Esophagus muscularis mucosa (tissue), 4 donors: ENCODE results near the gene SNX19. TPM values are rescaled to one million over a fixed set of nuclear protein-coding genes. Genes with fewer than 3 reads are reported as not detected.
A peak's percentile ranks its signal among the peaks of the same experiment; 100 is the strongest.

Experiments used
- DNase-seq: peaks from one replicate; pipeline ENCODE4 v3.0.0-alpha.2; 2017; ENCODE audit errors: extremely low spot score
- H3K27ac ChIP-seq, 4 donors: fragments of 200-600 bp; sonication (generic); replicated peaks in 1 of 4; 1 replicate in 3 of 4; 2 replicates in 1 of 4; pipeline ENCODE4 v1.5.1; 2016 to 2019; ENCODE audit warnings: mild to moderate bottlenecking in 1 of 4
- H3K27me3 ChIP-seq, 4 donors: fragments of 200-600 bp; sonication (generic); one replicate each; pipeline versions ENCODE4 v1.5.1 to v1.6.0; 2016 to 2019
- H3K36me3 ChIP-seq, 4 donors: fragments of 200-600 bp; sonication (generic); one replicate each; pipeline ENCODE4 v1.5.1; 2016 to 2019
- H3K4me1 ChIP-seq, 4 donors: fragments of 200-600 bp; sonication (generic); one replicate each; pipeline ENCODE4 v1.5.1; 2016 to 2019
- H3K4me3 ChIP-seq, 4 donors: fragments of 200-600 bp; sonication (generic); 1 replicate in 2 of 4; 2 replicates in 2 of 4; pipeline ENCODE4 v1.5.1; 2016 to 2019; ENCODE audit warnings: mild to moderate bottlenecking in 4 of 4, moderate library complexity in 1 of 4
- H3K9me3 ChIP-seq, 4 donors: fragments of 200-600 bp; sonication (generic); 1 replicate in 3 of 4; 2 replicates in 1 of 4; pipeline ENCODE4 v1.5.1; 2016 to 2019
- EP300 ChIP-seq: sonication (generic); formaldehyde crosslinking; IDR thresholded peaks from one replicate; pipeline ENCODE4 v1.6.1; 2017; ENCODE audit warnings: antibody characterized with exemption
- POLR2A ChIP-seq: fragments of 450-650 bp; IDR thresholded peaks from one replicate; pipeline ENCODE4 v1.6.1; 2017; ENCODE audit warnings: antibody characterized with exemption, moderate library complexity, mild to moderate bottlenecking, low read depth
- POLR2AphosphoS5 ChIP-seq, 2 donors: sonication (generic); formaldehyde crosslinking; IDR thresholded peaks; one replicate each; pipeline ENCODE4 v1.6.1; 2017; ENCODE audit warnings: antibody characterized with exemption in 2 of 2
- WGBS: methylation state at CpG from one replicate; pipeline ENCODE4 v1.1.5; 2018; 5-methylcytosine and 5-hydroxymethylcytosine counted together
- intact Hi-C: fragments of 100-400 bp; cut with DNase I; formaldehyde crosslinking; loops from one replicate; pipeline ENCODE4 v1.15.1; 2023
- total RNA-seq, 4 donors: library from RNA; depleted of rRNA; stranded (reverse); fragments of >200 nt; gene quantifications; one replicate each; pipeline versions ENCODE4 v1.1.0 to v1.2.1, GENCODE V29; 2016
- TF ChIP-seq, protein P1 (sequence below), 3 experiments: fragments of 200-600 bp in 2 of 3; fragments of 450-650 bp in 1 of 3; sonication (generic) in 2 of 3; IDR thresholded peaks; one replicate each; pipeline ENCODE4 v1.5.1; 2017 to 2019; ENCODE audit warnings: antibody characterized with exemption in 3 of 3, mild to moderate bottlenecking in 2 of 3, moderate library complexity in 1 of 3

Gene SNX19
- total RNA-seq, 4 donors from 2014 or later: 87.6 to 118 (median 95.8) TPM

DNA sequence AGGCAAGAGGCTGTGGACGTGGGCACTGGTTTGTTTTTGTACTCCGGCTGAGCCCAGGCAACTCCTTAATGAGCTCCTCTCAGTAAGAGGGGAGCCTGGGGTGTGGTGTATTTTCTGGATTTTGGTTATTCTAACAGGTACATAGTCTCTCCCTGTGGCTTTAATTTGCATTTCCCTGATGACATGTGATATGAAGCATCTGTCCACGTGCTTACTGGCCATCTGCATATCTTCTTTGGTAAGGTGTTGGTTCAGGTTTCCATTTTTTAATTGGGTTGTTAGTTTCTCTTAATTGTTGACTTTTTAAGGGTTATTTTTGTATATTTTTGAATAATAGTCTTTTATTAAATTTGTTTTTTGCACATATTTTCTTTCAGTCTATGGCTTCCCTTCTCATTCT, 30.8 kb upstream of the SNX19 start:
- no peak overlapping the region for H3K27ac ChIP-seq
- no peaks in the 10 kb centered on the region for H3K36me3 ChIP-seq
- H3K4me1 ChIP-seq: peaks cover 10 to 13% (median 11%) of the 10 kb centered on the region in 4 donors
- no peak for DNase-seq
- H3K27me3 ChIP-seq: no peaks in the 10 kb centered on the region
- no peaks in the 10 kb centered on the region for H3K9me3 ChIP-seq
- TF ChIP-seq POLR2AphosphoS5 (IDR thresholded peaks at IDR 0.05) (no peak), EP300 (no peak), POLR2A (no peak)
- TF ChIP-seq, protein P1, sequence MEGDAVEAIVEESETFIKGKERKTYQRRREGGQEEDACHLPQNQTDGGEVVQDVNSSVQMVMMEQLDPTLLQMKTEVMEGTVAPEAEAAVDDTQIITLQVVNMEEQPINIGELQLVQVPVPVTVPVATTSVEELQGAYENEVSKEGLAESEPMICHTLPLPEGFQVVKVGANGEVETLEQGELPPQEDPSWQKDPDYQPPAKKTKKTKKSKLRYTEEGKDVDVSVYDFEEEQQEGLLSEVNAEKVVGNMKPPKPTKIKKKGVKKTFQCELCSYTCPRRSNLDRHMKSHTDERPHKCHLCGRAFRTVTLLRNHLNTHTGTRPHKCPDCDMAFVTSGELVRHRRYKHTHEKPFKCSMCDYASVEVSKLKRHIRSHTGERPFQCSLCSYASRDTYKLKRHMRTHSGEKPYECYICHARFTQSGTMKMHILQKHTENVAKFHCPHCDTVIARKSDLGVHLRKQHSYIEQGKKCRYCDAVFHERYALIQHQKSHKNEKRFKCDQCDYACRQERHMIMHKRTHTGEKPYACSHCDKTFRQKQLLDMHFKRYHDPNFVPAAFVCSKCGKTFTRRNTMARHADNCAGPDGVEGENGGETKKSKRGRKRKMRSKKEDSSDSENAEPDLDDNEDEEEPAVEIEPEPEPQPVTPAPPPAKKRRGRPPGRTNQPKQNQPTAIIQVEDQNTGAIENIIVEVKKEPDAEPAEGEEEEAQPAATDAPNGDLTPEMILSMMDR (IDR thresholded peaks at IDR 0.05): no peak
- 71% methylated on average over 3 of the region's 3 CpGs for WGBS
- intact Hi-C loops: no loop called here
- no peak overlapping the region for H3K4me3 ChIP-seq

DNA sequence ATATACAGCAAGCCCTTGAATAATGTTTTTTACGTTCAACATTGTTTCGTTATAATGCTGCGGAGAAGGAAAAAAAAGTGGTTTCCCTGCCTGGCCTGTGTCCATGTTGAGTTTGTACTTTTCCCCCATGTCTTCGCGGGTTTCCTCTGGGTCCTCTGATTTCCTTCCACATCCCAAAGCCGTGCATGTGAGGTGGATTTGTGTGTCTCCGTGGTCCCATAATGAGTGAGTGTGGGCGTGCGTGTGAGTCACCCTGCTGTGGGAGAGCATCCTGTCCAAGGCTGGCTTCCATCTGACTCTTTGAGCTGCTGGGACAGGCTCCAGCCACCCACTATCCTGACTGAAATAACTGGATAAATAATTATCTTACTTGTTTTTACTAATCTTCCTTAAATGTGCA, 29.6 kb upstream of the SNX19 start:
- TF ChIP-seq, protein P1 (IDR thresholded peaks at IDR 0.05): no peak
- TF ChIP-seq POLR2AphosphoS5 (IDR thresholded peaks at IDR 0.05): no peak
- TF ChIP-seq POLR2A: no peak
- no peak for TF ChIP-seq EP300
- Histone ChIP-seq H3K27ac (no peak overlapping the region), H3K9me3 (no peaks in the 10 kb centered on the region), H3K4me1 (peaks cover 10 to 13% (median 11%) of the 10 kb centered on the region in 4 donors), H3K4me3 (no peak overlapping the region), H3K36me3 (no peaks in the 10 kb centered on the region), H3K27me3 (no peaks in the 10 kb centered on the region)
- WGBS: 26% methylated on average over 9 of the region's 9 CpGs
- intact Hi-C loops: no loop called here
- DNase-seq: no peak

DNA sequence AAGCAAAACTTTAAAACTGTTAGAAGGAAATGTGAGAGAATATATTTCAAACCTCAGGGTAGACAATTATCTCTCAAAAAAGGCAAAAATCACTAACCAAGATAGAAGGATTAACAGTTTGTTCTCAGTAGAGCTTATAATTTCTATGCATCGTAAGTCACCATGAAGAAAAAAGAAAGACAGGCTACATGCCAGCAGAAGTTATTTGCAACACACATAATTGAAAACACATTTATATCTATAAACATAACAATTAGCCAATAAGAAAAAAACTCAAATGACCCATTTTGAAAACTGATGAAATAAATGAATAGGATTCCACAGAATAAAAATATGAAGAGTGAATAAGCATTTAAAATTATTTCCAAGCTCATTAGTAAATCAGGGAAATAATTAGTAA, 24.4 kb upstream of the SNX19 start:
- TF ChIP-seq EP300: no peak
- TF ChIP-seq, protein P1 (IDR thresholded peaks at IDR 0.05): no peak
- no peak for TF ChIP-seq POLR2AphosphoS5 (IDR thresholded peaks at IDR 0.05)
- no peak for TF ChIP-seq POLR2A
- no peaks in the 10 kb centered on the region for H3K27me3 ChIP-seq
- no peak overlapping the region for H3K4me3 ChIP-seq
- intact Hi-C loops: no loop called here
- H3K36me3 ChIP-seq: no peaks in the 10 kb centered on the region
- no peaks in the 10 kb centered on the region for H3K9me3 ChIP-seq
- WGBS: 67% methylated on average over 1 of the region's 1 CpG
- H3K4me1 ChIP-seq: peaks cover 2 to 3% (median 3%) of the 10 kb centered on the region in 4 donors
- H3K27ac ChIP-seq: no peak overlapping the region
- no peak for DNase-seq

DNA sequence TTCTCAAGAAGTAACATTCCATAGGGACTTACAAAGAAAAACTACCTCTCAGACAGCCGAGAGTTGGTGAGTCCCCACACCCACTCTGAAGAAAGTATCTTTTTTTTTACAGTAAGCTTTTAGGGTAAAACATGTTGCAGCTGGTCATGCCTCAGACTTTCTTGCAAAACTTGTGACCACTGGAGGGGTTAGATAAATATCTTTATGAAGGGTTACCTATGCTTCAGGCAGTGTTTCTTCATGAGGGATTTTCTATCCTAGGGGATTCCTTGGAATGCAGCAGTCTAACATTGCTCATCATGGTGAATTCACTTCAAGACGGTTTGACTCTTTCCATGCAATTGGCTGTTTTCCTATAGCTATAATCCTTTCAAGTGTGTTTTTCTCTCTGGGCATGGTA, 20.8 kb upstream of the SNX19 start:
- Histone ChIP-seq H3K4me3 (no peak overlapping the region), H3K9me3 (no peaks in the 10 kb centered on the region), H3K27me3 (no peaks in the 10 kb centered on the region), H3K27ac (no peak overlapping the region), H3K4me1 (no peaks in the 10 kb centered on the region), H3K36me3 (no peaks in the 10 kb centered on the region)
- TF ChIP-seq EP300 (no peak), POLR2A (no peak)
- TF ChIP-seq, protein P1 (IDR thresholded peaks at IDR 0.05): no peak
- WGBS: 65% methylated on average over 2 of the region's 2 CpGs
- intact Hi-C loops: no loop called here
- DNase-seq: no peak

DNA sequence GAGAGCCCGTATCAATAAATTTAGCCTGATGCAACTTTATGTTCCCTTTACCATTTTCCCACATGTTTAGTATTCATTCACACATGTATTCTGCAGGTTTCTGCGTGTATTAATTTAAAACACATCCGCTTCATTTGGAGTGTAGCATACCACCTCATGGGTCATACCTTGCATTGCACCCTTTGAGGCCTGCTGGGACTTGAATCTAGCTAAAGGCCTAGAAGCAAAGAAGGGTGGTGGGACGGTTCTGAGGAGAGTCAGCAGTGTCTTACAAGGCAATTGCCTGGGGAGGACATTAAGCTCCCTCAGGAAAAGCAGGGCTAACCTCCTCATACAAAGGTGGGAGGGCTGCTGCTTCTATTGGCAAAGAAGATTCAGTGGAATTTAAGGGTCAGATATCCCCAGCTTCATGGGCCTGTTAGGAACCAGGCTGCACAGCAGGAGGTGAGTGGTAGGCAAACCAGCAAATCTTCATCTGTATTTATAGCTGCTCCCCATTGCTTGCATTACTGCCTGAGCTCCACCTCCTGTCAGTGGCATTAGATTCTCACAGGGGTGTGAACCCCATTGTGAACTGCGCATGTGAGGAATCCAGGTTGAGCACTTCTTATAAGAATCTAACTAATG, 15.9 kb upstream of the SNX19 start:
- 92% methylated on average over 5 of the region's 5 CpGs for WGBS
- intact Hi-C loops: no loop called here

More for the DNA sequence above, 15.9 kb upstream of the SNX19 start:
- no peaks in the 10 kb centered on the region for H3K27me3 ChIP-seq
- no peaks in the 10 kb centered on the region for H3K9me3 ChIP-seq
- TF ChIP-seq EP300: no peak
- no peak for TF ChIP-seq POLR2AphosphoS5 (IDR thresholded peaks at IDR 0.05)
- no peak for TF ChIP-seq POLR2A
- TF ChIP-seq, protein P1 (IDR thresholded peaks at IDR 0.05): no peak
- no peaks in the 10 kb centered on the region for H3K36me3 ChIP-seq
- peak; percentile 66 for DNase-seq
- H3K4me3 ChIP-seq: no peak overlapping the region
- no peaks in the 10 kb centered on the region for H3K4me1 ChIP-seq
- H3K27ac ChIP-seq: no peak overlapping the region
